Mucosa of stomach (tissue), 1 donor: ENCODE data around the gene SIGLEC10.
"Not testable (repeated sequence)": the region's sequence is repeated elsewhere in the genome, so short reads cannot be mapped to it uniquely, and the experiment has no call there.

Experiments used
- H3K27me3 ChIP-seq: one replicate; pipeline ENCODE4 v1.7.0; 2013; ENCODE audit warnings: mild to moderate bottlenecking, low read length; ENCODE audit not compliant: control insufficient read depth, insufficient read depth
- H3K36me3 ChIP-seq: one replicate; pipeline ENCODE4 v1.7.0; 2013; ENCODE audit warnings: low read length; ENCODE audit not compliant: control insufficient read depth, insufficient read depth
- H3K4me1 ChIP-seq: one replicate; pipeline ENCODE4 v1.7.0; 2013; ENCODE audit warnings: mild to moderate bottlenecking, low read length; ENCODE audit not compliant: control insufficient read depth, insufficient read depth
- H3K4me3 ChIP-seq: one replicate; pipeline ENCODE4 v1.7.0; 2013; ENCODE audit warnings: low read length
- H3K9ac ChIP-seq: one replicate; pipeline ENCODE4 v1.7.0; 2013; ENCODE audit warnings: mild to moderate bottlenecking, low read length, moderate library complexity
- H3K9me3 ChIP-seq: one replicate; pipeline ENCODE4 v1.7.0; 2013; ENCODE audit warnings: mild to moderate bottlenecking, low read length, moderate library complexity; ENCODE audit not compliant: control insufficient read depth
- donor health status: Pancreatic carcinoma.

Gene SIGLEC10

GRCh38 chr19:51427201-51427600, 9.8 kb upstream of the SIGLEC10 start:
- H3K9ac ChIP-seq: no peak overlapping the region

GRCh38 chr19:51422053-51422448, 4.6 kb upstream of the SIGLEC10 start:
- H3K9ac ChIP-seq: no peak overlapping the region
- no peaks in the 10 kb centered on the region for H3K9me3 ChIP-seq
- peaks cover 9% of the 10 kb centered on the region for H3K27me3 ChIP-seq
- no peak overlapping the region for H3K4me3 ChIP-seq
- H3K4me1 ChIP-seq: no peaks in the 10 kb centered on the region
- H3K36me3 ChIP-seq: no peaks in the 10 kb centered on the region

More at GRCh38 chr19:51427201-51427600, 9.8 kb upstream of the SIGLEC10 start:
- Histone ChIP-seq H3K36me3 (no peaks in the 10 kb centered on the region), H3K4me1 (no peaks in the 10 kb centered on the region), H3K27me3 (peaks cover 7% of the 10 kb centered on the region), H3K9me3 (no peaks in the 10 kb centered on the region), H3K4me3 (no peak overlapping the region)

GRCh38 chr19:51421229-51422052, 4.0 kb upstream of the SIGLEC10 start:
- Histone ChIP-seq H3K9me3 (no peaks in the 10 kb centered on the region), H3K4me3 (no peak overlapping the region), H3K4me1 (no peaks in the 10 kb centered on the region), H3K36me3 (no peaks in the 10 kb centered on the region), H3K27me3 (peaks cover 9% of the 10 kb centered on the region), H3K9ac (no peak overlapping the region)

GRCh38 chr19:51420511-51420910, 3.1 kb upstream of the SIGLEC10 start:
- H3K9ac ChIP-seq, H3K4me1 ChIP-seq, H3K36me3 ChIP-seq, H3K9me3 ChIP-seq, H3K27me3 ChIP-seq, H3K4me3 ChIP-seq: not testable (repeated sequence)

- no peak overlapping the region for H3K4me3 ChIP-seq
- no peak overlapping the region for H3K9ac ChIP-seq
- no peaks in the 10 kb centered on the region for H3K9me3 ChIP-seq
- no peaks in the 10 kb centered on the region for H3K36me3 ChIP-seq
- H3K27me3 ChIP-seq: peaks cover 2% of the 10 kb centered on the region
- H3K4me1 ChIP-seq: no peaks in the 10 kb centered on the region
Observed at GRCh38 chr19:51418707-51419106, 1.3 kb upstream of the SIGLEC10 start.

GRCh38 chr19:51417810-51418157, 342 bp upstream of the SIGLEC10 start:
- H3K4me3 ChIP-seq: no peak overlapping the region
- H3K27me3 ChIP-seq: peaks cover 2% of the 10 kb centered on the region
- H3K4me1 ChIP-seq: no peaks in the 10 kb centered on the region
- H3K9me3 ChIP-seq: no peaks in the 10 kb centered on the region
- H3K9ac ChIP-seq: no peak overlapping the region
- H3K36me3 ChIP-seq: no peaks in the 10 kb centered on the region

GRCh38 chr19:51416422-51416821, 1.0 kb downstream of the SIGLEC10 start:
- H3K9me3 ChIP-seq, H3K4me1 ChIP-seq, H3K36me3 ChIP-seq, H3K4me3 ChIP-seq, H3K27me3 ChIP-seq, H3K9ac ChIP-seq: not testable (repeated sequence)

- no peak overlapping the region for H3K4me3 ChIP-seq
- no peaks in the 10 kb centered on the region for H3K9me3 ChIP-seq
- H3K4me1 ChIP-seq: no peaks in the 10 kb centered on the region
- H3K36me3 ChIP-seq: no peaks in the 10 kb centered on the region
- H3K9ac ChIP-seq: no peak overlapping the region
- H3K27me3 ChIP-seq: peaks cover 2% of the 10 kb centered on the region
Observed at GRCh38 chr19:51415187-51415586, 2.3 kb downstream of the SIGLEC10 start.

- H3K4me1 ChIP-seq: no peaks in the 10 kb centered on the region
- no peaks in the 10 kb centered on the region for H3K9me3 ChIP-seq
- no peaks in the 10 kb centered on the region for H3K36me3 ChIP-seq
- no peak overlapping the region for H3K4me3 ChIP-seq
- no peaks in the 10 kb centered on the region for H3K27me3 ChIP-seq
- H3K9ac ChIP-seq: no peak overlapping the region
Observed at GRCh38 chr19:51410950-51411748, 6.3 kb downstream of the SIGLEC10 start.

- Histone ChIP-seq H3K4me3 (no peak overlapping the region), H3K9ac (no peak overlapping the region), H3K27me3 (no peaks in the 10 kb centered on the region), H3K4me1 (no peaks in the 10 kb centered on the region), H3K36me3 (no peaks in the 10 kb centered on the region), H3K9me3 (no peaks in the 10 kb centered on the region)
Observed at GRCh38 chr19:51407511-51408131, 9.8 kb downstream of the SIGLEC10 start.

- Histone ChIP-seq H3K4me1 (no peaks in the 10 kb centered on the region), H3K27me3 (no peaks in the 10 kb centered on the region), H3K4me3 (no peak overlapping the region), H3K9ac (no peak overlapping the region), H3K9me3 (no peaks in the 10 kb centered on the region), H3K36me3 (no peaks in the 10 kb centered on the region)
Observed at GRCh38 chr19:51402117-51402516, 15.3 kb downstream of the SIGLEC10 start.

- H3K4me1 ChIP-seq, H3K9ac ChIP-seq, H3K36me3 ChIP-seq, H3K27me3 ChIP-seq, H3K9me3 ChIP-seq, H3K4me3 ChIP-seq: not testable (repeated sequence)
Observed at GRCh38 chr19:51399936-51400335, 17.5 kb downstream of the SIGLEC10 start.
